GM21717 (cell line): Measurements from ENCODE around the gene CYP2W1.

Experiments
- ATAC-seq: cut with Tn5 transposase; IDR thresholded peaks from one replicate; pipeline ENCODE4 v1.9.1; 2021; ENCODE audit warnings: mild to moderate bottlenecking, moderate library complexity; ENCODE audit not compliant: unreplicated experiment

Gene CYP2W1

DNA sequence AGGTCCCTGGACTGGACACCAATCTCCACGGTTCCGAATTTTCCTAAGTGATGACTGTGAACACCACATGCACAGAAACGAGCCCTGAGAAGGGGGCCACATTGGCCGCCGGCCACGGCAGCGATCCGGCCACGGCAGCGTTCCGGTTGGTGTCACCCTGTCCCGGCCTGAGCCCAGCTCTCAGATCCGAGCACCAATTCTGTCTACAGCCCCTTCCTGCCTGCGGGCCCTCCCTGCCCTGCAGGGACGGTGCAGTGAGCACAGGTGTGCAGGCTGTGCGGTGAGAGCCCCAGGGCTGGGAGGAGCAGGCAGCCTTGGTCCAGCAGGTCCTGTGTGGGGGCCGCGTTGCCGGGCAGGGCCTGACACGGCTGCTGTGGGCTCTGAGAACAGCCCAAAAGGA is 31.7 kb downstream of the CYP2W1 start:
- ATAC-seq = no peak

GRCh38 chr7:1015196-1016121 is 32.5 kb downstream of the CYP2W1 start:
- no peak for ATAC-seq

DNA sequence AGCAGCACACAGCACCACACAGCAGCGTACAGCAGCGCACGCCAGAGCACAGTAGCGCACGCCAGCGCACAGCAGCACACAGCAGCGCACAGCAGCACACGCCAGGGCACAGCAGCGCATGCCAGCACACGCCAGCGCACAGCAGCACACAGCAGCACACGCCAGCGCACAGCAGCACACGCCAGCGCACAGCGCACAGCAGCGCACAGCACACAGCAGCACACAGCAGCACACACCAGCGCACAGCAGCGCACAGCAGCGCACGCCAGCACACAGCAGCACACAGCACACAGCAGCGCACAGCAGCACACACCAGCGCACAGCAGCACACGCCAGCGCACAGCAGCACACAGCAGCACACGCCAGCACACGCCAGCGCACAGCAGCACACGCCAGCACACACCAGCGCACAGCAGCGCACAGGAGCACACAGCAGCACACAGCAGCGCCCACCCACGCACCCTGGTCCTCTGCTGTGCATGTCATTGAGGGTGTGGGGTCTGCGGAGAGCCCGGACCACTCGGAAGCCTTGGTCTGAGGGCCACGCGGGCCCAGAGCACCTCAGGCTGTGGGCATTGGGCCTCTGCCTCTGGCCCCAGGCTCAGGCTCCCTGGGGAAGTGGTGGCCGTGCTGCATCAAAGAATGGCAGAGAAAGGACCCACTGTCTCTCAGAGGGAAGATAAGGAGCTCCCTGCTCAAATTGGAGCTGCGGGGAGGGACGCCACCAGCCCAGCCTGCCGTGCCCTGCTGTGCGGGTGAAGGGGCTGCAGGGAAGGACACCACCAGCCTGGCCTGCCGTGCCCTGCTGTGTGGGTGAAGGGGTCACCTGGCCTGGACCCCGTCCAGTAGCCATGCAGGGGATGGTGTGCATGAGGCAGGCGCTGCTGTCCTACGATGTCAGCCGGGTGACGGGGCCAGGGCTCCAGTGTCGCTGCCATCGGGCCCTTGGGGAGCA is 33.9 kb downstream of the CYP2W1 start:
- ATAC-seq = no peak

GRCh38 chr7:1017586-1018333 is 34.8 kb downstream of the CYP2W1 start:
- no peak for ATAC-seq

GRCh38 chr7:1018334-1018695 is 35.3 kb downstream of the CYP2W1 start:
- ATAC-seq = no peak

DNA sequence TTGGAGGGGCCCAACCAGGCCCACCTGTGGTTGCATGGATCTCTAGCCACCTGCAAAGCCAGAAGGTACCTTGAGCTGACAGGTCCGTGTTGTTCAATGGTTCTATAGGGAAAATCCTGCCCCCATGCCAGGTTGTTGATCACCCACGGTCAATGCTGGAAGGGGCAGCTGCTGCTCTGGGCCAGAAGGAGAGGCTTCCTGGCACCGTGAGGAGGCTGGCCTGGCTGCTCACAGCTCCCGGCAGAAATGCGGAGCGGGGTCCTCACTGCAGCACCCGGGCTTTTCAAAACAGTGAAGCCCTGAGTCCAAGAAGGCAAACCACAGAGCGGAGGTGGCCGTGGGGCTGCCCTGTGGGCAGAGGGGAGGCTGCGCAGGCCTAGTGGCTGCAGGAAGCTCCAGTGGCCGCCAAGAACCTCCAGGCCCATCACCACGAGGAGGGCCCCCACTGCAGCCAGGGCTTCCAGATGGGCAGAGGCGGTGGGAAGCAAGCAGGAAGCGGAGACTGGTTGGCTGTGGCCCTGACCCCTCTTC is 36.3 kb downstream of the CYP2W1 start:
- ATAC-seq = no peak

DNA sequence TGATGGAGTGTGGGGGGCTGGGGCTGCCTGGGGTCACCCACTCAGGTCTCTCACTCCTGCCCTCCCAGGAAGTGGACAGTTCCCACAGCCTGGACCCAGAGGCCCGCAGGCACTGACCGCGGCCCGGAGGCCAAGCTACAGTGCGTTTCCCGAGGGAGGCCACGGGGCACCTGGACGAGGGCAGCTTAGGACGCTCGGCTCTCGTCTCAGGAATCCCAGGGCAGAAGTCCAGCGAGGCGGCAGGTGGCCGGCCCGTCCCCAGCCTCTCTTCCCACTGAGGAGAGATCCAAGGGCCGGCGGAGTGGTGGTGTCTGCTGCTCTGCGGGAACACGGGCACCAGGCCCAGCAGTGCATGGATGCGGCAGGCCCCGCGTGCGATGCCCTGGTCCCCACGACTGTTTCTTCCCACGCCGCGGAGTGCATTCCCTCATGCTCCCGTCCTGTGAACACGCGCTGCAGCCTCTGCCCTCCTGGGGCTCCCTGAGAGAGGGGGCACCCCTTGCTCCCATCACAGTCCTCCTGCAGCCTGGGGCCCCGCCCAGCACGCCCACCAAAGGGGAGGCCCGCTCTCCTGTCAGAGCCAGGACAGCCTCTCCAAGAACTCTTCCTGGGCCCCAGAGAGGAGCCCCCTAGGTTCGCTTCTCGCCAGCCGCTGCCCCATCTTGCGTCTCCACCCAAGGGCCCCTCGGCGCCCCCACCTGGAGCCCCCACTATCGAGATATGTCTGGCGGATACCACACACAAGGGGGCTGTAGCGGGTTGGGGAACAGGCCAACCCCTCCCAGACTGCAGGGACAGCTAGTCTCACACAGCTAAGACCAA is 37.0 kb downstream of the CYP2W1 start:
- no peak for ATAC-seq

DNA sequence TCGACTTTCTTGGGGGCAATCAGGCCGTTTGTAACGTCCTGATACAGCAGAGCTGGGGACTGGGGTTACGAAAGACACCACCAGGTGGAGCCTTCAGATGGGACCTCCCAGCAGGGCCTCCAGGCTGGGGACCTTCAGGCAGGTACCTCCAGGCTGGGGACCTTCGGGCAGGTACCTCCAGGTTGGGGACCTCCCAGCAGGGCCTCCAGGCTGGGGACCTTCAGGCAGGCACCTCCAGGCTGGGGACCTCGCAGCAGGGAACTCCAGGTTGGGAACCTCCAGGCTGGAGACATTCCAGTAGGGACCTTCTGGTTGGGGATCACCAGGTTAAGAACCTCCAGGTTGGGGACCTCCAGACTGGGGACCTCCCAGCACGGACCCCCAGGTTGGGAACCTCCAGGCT is 37.9 kb downstream of the CYP2W1 start:
- ATAC-seq = no peak

DNA sequence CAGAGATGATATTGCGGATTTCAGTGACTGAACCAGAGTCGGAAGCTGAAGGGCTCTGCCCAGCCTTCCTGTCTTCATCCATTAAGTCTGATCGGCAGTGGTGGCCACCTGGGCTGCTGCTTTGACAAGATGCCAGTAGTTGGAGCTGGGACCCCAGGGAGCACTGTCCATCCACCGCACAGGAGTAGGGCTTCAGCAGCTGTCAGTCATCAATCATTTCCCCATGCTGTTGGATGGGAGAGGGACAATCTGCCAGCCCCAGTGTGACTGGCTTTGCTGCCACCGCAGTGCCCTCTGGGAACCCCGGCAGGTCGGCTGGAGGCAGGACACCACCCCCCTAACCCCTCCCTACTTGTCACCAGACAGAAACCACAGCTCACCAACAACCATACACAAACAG is 38.4 kb downstream of the CYP2W1 start:
- ATAC-seq = no peak

- no peak for ATAC-seq
These were observed 39.0 kb downstream of the CYP2W1 start for GRCh38 chr7:1021931-1022330.

DNA sequence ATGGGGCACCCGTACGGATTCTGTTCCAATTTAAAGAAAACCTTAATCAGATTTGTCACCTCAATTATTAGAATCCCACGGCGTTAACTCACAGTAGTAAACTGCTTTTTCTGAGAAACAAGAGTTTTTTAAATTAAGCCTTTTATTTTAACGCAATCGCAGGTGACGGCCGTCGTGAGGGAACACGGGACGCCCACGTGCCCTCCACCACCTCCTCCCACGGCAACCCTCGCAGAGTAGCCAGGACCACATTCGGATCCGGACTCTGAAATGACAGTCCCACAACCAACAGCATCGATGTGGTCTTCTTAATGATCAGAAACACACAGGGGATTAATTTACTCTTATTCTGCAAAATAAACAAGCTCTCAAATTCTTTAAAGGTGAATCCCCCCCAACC is 39.4 kb downstream of the CYP2W1 start:
- no peak for ATAC-seq

- ATAC-seq = no peak
These were observed 40.0 kb downstream of the CYP2W1 start for GRCh38 chr7:1022801-1023465.

DNA sequence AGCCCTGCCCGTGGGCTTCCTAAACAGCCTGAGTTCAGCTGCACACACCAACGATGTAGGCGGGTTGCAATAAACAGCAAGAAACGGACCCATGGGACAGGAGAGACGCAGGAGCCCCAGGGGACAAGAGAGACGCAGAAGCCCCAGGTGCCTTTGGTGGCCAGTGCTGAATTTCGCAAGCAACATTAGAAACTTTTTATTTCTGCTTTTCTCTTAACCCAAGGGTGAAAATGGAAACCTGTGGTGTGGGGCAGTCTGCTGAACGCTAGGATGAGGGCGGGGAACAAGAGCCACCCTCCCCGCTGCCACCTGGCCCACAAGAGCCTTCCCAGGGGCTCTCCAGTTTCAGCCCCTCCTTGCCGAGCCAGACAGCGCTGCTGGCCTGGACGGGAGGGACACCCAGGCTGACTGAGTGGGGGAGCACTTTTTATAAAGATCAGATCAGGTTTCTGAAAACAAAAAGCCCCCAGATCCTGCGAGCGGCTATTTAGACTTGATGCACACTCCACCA is 41.4 kb downstream of the CYP2W1 start:
- peak; percentile 55 for ATAC-seq

DNA sequence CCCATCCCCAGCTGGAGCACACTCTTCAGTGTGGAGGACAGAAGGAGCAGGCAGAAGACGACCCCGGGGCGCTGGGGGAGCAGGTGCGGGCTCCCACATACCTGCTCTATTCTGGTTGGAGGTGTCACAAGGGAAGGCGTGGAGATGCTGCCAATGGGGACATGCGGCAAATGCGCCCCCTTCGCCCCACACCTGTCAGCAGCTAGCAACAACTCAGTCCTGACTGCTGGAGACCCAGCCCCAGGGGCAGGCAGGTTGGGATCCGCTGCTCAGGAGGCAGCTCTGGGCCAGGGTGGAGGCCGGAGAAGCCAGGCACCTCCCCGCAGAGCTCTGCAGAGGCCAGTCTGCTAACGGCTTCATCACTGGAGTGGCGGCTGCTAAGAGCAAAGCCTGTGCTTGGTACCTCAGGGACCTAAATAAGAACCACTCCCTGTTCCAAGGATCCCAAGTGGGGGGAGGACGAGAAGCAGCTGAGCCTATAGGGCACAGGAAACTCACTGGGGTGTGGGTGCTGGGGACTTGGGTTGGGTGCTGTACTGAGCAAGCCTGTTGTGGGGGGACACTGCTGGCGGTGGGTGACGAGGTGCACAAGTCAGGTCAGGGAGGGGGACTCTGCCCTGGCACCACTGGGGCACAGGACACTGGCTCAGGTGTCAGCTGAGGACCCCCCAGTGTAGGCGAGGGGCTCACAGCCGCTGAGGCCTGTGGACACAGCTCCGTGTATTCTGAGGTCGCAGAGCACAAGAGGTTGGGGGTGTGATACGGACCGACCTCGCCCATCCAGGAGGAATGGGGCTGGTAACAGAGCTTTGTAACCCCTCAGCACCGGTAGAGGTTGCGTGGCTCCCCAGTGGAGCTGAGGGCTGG is 42.1 kb downstream of the CYP2W1 start:
- peak; percentile 1 for ATAC-seq

DNA sequence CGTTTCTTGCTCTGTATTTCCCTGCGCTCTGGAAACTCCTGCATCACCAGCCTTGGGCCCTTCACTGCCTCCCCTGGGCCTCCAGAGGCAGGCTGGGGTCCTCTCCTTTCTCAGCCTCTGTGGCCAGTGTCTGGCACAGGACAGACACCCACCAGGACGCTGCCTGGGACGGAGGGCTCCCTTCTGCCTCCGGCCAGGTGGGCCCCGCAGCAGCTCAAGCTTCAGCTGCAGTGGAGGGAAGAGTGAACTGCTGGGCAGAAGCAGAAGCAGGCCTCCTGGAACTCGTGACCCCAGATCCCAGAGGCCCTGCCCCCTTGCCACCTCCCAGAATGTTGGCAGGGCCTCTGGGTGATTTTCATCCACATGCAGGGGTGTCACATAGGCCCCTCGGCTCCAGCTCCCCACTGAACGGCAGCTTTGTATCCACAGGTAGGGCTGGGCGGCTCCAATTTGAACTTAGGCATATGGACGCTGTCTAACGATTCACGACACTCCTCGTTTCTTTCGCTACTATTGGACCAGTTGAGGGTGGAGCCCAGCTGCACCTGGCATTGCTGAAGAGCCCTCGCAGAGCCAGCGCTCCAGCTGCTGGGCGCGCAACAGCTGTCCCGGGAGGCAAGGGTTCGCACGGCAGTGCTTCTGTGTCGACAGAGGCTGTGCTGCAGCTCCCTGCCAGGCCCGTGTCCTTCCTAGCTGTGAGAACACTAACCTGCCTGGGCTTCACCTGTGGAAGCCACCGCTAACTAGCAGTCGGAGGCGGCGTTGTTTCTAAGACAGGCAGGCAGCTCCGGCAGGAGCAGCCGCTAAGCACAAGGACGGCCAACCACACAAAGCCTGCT is 43.0 kb downstream of the CYP2W1 start:
- no peak for ATAC-seq

DNA sequence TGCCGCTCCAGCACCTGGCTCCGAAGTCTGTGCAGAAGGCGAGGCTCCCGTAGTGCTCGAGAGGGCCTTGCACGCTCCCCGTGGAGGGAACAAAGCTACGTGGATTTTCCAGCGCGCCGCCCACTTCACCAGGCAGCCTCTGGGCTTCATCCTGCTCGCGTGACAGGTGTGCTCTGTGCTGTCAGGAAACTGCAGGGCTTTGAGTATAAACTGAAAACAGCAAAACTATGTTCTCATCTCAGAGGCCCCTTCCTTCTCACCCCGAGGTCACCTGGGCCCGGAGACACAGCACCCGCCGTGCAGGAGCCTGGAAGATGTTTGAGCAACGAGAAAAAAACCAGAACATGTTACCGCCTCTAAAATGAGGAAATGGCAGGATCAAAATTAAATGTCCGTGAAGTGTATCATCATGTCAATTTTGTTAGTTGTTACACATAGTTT is 43.8 kb downstream of the CYP2W1 start:
- ATAC-seq = no peak
